ELR (cell line): ENCODE measurements around the gene CEP72.
A peak's percentile ranks its signal among the peaks of the same experiment; 100 is the strongest.
"Not testable (repeated sequence)": the region's sequence is repeated elsewhere in the genome, so short reads cannot be mapped to it uniquely, and the experiment has no call there.

Experiments used
- DNase-seq: peaks from one replicate; pipeline ENCODE4 v3.0.0-alpha.2; 2015; ENCODE audit warnings: low read depth

The CEP72 gene

GRCh38 chr5:617896-618295 is 5.8 kb downstream of the CEP72 start:
- DNase-seq: no peak

DNA sequence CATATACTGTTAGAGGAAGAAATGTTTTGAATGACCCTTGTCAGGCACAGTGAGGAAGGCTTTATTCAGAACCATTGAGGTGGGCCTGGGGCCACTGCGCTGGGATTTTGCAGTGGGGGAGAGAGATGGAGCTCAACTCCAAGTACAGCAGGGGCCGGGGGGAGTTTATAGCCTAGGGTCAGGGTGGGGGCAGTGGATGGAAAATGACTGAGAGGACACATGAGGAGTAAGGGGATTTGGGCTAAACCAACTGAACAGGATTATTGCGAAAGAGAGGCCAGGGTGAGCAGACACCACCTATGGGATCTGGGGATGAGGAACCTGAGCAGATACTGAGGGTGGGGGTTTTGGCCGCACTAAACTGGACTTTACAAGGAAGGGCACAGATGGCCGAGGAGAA is 6.3 kb downstream of the CEP72 start:
- DNase-seq: no peak

- DNase-seq: no peak
Observed at GRCh38 chr5:619444-619843, 7.3 kb downstream of the CEP72 start.

GRCh38 chr5:620152-620551 is 8.0 kb downstream of the CEP72 start:
- no peak for DNase-seq

- no peak for DNase-seq
Observed at GRCh38 chr5:620586-621180, 8.5 kb downstream of the CEP72 start.

DNA sequence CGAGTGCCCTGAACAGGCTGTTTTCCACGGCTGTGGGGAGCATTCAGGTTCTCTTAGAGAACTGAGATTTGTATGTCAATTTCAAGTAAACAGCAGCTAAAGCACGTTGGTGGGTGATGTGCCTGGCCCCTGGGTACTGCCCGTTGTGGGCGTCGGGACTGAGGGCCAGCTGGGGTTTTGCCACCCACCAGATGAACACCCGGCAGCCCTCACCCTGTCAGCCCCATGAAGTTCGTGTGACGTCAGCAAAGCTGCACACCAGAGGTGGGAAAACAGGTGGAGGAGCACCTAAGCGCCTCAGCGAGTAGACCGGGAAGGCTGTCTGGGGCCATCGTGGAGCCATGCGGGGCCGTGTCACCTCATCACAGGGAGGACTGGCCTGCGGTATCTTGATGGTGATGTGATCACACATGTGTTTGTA is 9.2 kb downstream of the CEP72 start:
- DNase-seq: no peak

- DNase-seq: no peak
Observed at GRCh38 chr5:622359-622758, 10.2 kb downstream of the CEP72 start.

DNA sequence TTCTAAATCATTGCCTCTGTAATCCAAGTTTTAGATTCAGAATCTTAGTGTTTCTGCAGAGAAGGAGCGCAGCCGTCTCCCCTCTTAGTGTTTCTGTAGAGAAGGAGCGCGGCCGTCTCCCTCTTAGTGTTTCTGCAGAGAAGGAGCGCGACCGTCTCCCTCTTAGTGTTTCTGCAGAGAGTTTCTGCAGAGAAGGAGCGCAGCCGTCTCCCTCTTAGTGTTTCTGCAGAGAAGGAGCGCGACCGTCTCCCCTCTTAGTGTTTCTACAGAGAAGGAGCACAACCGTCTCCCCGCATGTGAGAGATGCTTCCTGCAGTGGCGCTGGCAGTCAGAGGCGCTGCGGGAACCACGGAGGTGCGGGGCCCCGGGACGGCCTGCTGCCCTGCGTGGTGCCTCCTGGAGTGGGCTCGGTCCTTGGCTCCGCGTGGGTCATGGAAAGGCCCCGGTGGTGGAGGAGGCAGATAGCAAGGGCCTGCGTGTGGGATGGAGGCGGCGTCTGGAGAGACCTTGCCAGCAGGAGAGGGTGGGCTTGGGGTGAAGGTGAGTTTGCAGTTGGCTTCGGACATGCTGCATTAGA is 10.9 kb downstream of the CEP72 start:
- DNase-seq: no peak

GRCh38 chr5:623531-623930 is 11.4 kb downstream of the CEP72 start:
- DNase-seq: no peak

DNA sequence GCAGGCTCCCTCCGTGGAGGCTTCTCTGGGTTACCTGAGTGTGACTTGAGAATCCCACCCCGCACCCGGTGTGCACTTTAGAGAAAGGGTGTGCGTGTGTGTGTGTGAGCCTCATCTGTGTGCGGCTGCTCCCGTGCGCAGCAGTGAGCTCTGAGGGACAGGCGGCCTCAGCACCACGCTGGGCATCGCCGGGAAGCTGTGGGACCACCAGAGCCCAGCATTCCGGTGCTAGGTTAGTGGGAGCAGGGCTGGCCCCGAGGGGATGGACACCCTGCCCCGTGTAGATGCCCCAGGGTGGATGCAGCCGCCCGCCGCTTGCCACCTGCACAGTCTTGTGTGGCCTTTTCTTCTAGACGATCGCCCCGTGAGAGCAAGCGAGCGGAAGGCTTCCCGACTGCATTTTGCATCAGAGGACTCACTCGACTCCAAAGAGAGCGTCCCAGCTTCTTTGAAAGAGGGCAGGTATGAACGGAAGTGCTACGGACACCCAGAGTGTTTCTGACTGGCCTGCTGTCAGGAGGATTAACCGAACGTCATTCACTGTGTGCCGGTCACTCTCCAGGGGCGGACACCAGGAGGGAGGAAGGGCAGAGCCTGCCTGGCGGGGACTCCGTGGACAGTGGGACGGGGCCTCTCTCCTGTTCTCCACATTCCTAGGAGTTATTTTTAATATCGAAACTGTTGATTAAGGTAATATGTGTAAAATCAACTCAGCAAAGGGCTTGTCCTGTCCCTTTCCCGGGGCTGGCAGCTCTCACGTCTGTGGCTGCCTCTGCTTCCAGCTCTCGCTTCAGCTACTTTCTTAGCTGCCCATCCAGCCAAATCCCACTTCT is 12.2 kb downstream of the CEP72 start:
- DNase-seq: no peak

GRCh38 chr5:624951-625230 is 12.8 kb downstream of the CEP72 start:
- DNase-seq: no peak

DNA sequence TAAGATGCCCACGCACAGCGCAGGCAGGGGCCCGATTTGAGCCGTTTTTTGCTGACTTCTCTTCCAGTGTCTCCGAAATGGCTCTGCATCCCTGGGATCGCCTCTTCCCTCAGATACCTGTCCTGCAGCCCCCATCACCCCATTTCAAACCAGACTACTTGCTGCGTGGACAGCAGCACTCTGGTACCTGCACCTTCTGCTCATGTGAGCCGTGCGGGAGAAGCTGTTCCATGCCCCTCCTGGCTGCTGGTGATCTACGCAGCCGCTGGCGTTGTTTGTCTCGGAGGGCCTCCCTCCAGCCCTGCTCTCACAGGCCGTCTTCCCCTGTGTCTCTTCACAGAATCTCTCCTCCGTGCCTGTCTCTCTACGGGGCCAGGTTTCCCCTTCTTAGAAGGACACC is 13.4 kb downstream of the CEP72 start:
- DNase-seq: no peak

- no peak for DNase-seq
Observed at GRCh38 chr5:626850-627249, 14.7 kb downstream of the CEP72 start.

- DNase-seq: no peak
Observed at GRCh38 chr5:627840-628239, 15.7 kb downstream of the CEP72 start.

DNA sequence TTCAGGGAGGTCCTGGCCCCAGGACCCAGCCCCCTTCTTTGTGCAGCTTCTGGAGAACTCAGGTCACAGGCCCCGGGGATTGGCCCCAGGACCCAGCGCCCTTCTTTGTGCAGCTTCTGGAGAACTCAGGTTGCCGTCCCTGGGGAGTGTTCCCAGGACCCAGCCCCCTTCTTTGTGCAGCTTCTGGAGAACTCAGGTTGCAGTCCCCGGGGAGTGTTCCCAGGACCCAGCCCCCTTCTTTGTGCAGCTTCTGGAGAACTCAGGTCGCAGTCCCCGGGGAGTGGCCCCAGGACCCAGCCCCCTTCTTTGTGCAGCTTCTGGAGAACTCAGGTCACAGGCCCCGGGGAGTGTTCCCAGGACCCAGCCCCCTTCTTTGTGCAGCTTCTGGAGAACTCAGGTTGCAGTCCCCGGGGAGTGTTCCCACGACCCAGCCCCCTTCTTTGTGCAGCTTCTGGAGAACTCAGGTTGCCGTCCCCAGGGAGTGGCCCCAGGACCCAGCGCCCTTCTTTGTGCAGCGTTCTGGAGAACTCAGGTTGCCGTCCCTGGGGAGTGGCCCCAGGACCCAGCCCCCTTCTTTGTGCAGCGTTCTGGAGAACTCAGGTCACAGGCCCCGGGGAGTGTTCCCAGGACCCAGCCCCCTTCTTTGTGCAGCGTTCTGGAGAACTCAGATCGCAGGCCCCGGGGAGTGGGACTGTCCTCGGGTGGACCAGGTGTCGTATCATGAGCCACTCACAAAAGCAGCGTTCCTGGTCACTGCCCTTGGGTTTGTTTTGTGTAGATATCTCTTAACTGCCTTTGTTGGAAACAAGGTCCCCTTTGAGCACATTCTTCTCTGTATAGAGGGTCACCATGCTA is 16.4 kb downstream of the CEP72 start:
- not testable (repeated sequence) for DNase-seq

DNA sequence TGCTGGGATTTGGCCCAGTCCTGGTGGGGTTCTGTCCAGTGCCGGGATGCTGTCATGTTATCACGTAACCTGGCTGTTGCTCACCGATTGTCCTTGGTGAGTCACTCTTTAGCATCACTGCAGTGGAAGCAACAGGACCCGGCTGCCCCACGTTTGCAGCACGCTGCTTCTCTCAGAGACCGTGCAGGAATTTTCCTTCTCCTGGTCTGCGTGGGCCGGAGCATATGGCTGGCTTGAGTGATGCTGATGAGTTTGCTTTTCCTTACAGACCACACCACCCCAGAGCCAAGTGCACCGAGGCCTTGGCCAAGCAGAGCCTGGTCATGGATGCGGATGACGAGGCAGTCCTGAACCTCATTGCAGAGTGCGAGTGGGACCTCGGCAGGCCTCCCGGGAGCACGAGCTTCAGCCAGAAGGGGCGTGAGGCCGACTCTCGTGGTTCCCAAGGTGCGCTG is 21.4 kb downstream of the CEP72 start:
- peak; percentile 41 for DNase-seq

- no peak for DNase-seq
Observed at GRCh38 chr5:634191-634590, 22.1 kb downstream of the CEP72 start.

DNA sequence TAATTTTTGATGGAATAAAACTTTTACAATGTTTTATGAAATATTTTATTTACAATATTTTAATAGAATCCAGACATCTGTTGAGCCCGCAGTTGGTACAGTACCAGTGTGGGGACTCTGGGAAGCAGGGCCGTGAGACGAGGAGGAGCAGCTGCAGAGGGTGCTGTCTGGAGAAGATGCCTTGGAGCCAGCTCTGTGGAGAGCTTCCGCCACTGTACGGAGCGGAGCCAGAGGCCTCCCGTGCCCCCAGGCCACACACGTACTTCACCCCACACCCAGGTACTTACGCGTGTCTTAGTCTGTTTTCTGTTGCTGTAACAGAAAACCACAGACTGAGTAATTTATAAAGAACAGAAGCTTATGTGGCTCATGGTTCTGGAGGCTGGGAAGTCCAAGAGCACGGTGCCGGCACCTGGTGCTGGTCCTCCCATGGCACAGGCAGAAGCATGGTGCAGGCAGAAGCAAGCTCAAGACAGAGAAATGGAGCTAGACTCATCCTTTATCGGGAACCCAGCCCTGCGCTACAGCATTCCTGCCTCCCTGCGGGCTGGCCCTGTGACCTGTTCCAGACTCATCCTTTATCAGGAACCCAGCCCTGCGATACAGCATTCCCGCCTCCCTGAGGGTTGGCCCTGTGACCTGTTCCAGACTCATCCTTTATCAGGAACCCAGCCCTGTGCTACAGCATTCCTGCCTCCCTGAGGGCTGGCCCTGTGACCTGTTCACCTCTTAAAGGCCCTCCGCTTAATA is 23.3 kb downstream of the CEP72 start:
- no peak for DNase-seq

GRCh38 chr5:636951-637350 is 24.8 kb downstream of the CEP72 start:
- DNase-seq: no peak

- no peak for DNase-seq
Observed at GRCh38 chr5:637581-638450, 25.7 kb downstream of the CEP72 start.
